ENCODE measurements around the gene LHFPL6.

LHFPL6 gene

GRCh38 chr13:39350461-39350881, 252.5 kb downstream of the LHFPL6 start:
- H2AFZ ChIP-seq (ENCODE audit: insufficient read depth, low read length, poor library complexity), result no peak overlapping the region
- DNase-seq, result no peak
- no peak overlapping the region for H4K91ac ChIP-seq (ENCODE audit: low read depth, low read length)
- no peak overlapping the region for H4K8ac ChIP-seq (ENCODE audit: low read depth, low read length)
- no peak overlapping the region for H3K18ac ChIP-seq (ENCODE audit: low read length)
- no peak overlapping the region for H2BK12ac ChIP-seq (ENCODE audit: low read length)
- no peak overlapping the region for H3K4me3 ChIP-seq (ENCODE audit: low read depth, low read length)
- no CpG with 5 or more reads among the region's 3 CpGs for WGBS (ENCODE audit: extremely low coverage, insufficient coverage, insufficient read length)
- H3K4ac ChIP-seq (ENCODE audit: low read depth, low read length), result no peak overlapping the region
- H4K12ac ChIP-seq (ENCODE audit: low read depth, low read length), result no peak overlapping the region
- no peak overlapping the region for H3K4me2 ChIP-seq (ENCODE audit: low read length)
- H3K36me3 ChIP-seq (ENCODE audit: control insufficient read depth in 1 of 2, insufficient read depth in 2 of 2, low read length in 2 of 2), result peaks cover 0 to 2% of the 10 kb centered on the region in 2 experiments
- no peak overlapping the region for H2BK120ac ChIP-seq (ENCODE audit: insufficient read depth, low read length, poor library complexity)
- H3K79me2 ChIP-seq (ENCODE audit: control insufficient read depth, insufficient read depth, low read length, poor library complexity), result no peaks in the 10 kb centered on the region
- no peaks in the 10 kb centered on the region for H3K4me1 ChIP-seq (ENCODE audit: control insufficient read depth in 1 of 2, insufficient read depth in 2 of 2, low read length in 2 of 2)
- H3K27ac ChIP-seq (ENCODE audit: low read depth, low read length), result no peak overlapping the region
- H3K23ac ChIP-seq (ENCODE audit: low read length), result no peak overlapping the region
- no peak overlapping the region for H3K14ac ChIP-seq (ENCODE audit: low read length)
- H3K9ac ChIP-seq (ENCODE audit: low read length), result no peak overlapping the region
- H2BK5ac ChIP-seq (ENCODE audit: low read depth, low read length, poor library complexity), result no peak overlapping the region
- H3K79me1 ChIP-seq (ENCODE audit: low read length), result no peaks in the 10 kb centered on the region
- H2AK5ac ChIP-seq (ENCODE audit: low read length), result no peak overlapping the region
- H3K27me3 ChIP-seq (ENCODE audit: insufficient read depth, low read length), result no peaks in the 10 kb centered on the region
- no peaks in the 10 kb centered on the region for H3K9me3 ChIP-seq (ENCODE audit: insufficient read depth, low read depth, low read length)

GRCh38 chr13:39349391-39349960, 253.5 kb downstream of the LHFPL6 start:
- Histone ChIP-seq H3K4me2 (ENCODE audit: low read length) (no peak overlapping the region), H3K4ac (ENCODE audit: low read depth, low read length) (no peak overlapping the region), H3K4me1 (ENCODE audit: control insufficient read depth in 1 of 2, insufficient read depth in 2 of 2, low read length in 2 of 2) (no peaks in the 10 kb centered on the region), H4K8ac (ENCODE audit: low read depth, low read length) (no peak overlapping the region), H3K36me3 (ENCODE audit: control insufficient read depth in 1 of 2, insufficient read depth in 2 of 2, low read length in 2 of 2) (peaks cover 0 to 2% of the 10 kb centered on the region in 2 experiments), H3K9me3 (ENCODE audit: insufficient read depth, low read depth, low read length) (no peaks in the 10 kb centered on the region), H2BK5ac (ENCODE audit: low read depth, low read length, poor library complexity) (no peak overlapping the region), H3K4me3 (ENCODE audit: low read depth, low read length) (no peak overlapping the region), H3K79me1 (ENCODE audit: low read length) (no peaks in the 10 kb centered on the region), H4K91ac (ENCODE audit: low read depth, low read length) (no peak overlapping the region), H2BK120ac (ENCODE audit: insufficient read depth, low read length, poor library complexity) (no peak overlapping the region), H3K27ac (ENCODE audit: low read depth, low read length) (no peak overlapping the region), H3K14ac (ENCODE audit: low read length) (no peak overlapping the region), H2AFZ (ENCODE audit: insufficient read depth, low read length, poor library complexity) (no peak overlapping the region), H3K18ac (ENCODE audit: low read length) (no peak overlapping the region), H3K23ac (ENCODE audit: low read length) (no peak overlapping the region), H2BK12ac (ENCODE audit: low read length) (no peak overlapping the region), H4K12ac (ENCODE audit: low read depth, low read length) (no peak overlapping the region), H3K9ac (ENCODE audit: low read length) (no peak overlapping the region), H3K79me2 (ENCODE audit: control insufficient read depth, insufficient read depth, low read length, poor library complexity) (no peaks in the 10 kb centered on the region), H3K27me3 (ENCODE audit: insufficient read depth, low read length) (no peaks in the 10 kb centered on the region), H2AK5ac (ENCODE audit: low read length) (no peak overlapping the region)
- no CpG with 5 or more reads among the region's 6 CpGs for WGBS (ENCODE audit: extremely low coverage, insufficient coverage, insufficient read length)
- no peak for DNase-seq

GRCh38 chr13:39347926-39348901, 254.8 kb downstream of the LHFPL6 start:
- Histone ChIP-seq H3K4me3 (ENCODE audit: low read depth, low read length) (no peak overlapping the region), H3K27ac (ENCODE audit: low read depth, low read length) (no peak overlapping the region), H3K27me3 (ENCODE audit: insufficient read depth, low read length) (no peaks in the 10 kb centered on the region), H3K23ac (ENCODE audit: low read length) (no peak overlapping the region), H2AFZ (ENCODE audit: insufficient read depth, low read length, poor library complexity) (no peak overlapping the region), H4K12ac (ENCODE audit: low read depth, low read length) (no peak overlapping the region), H3K4me2 (ENCODE audit: low read length) (no peak overlapping the region), H2BK120ac (ENCODE audit: insufficient read depth, low read length, poor library complexity) (no peak overlapping the region), H3K79me2 (ENCODE audit: control insufficient read depth, insufficient read depth, low read length, poor library complexity) (no peaks in the 10 kb centered on the region), H2BK12ac (ENCODE audit: low read length) (peak overlapping the region; percentile 5), H2BK5ac (ENCODE audit: low read depth, low read length, poor library complexity) (no peak overlapping the region), H3K9me3 (ENCODE audit: insufficient read depth, low read depth, low read length) (no peaks in the 10 kb centered on the region), H3K4me1 (ENCODE audit: control insufficient read depth in 1 of 2, insufficient read depth in 2 of 2, low read length in 2 of 2) (no peaks in the 10 kb centered on the region), H4K91ac (ENCODE audit: low read depth, low read length) (no peak overlapping the region), H3K18ac (ENCODE audit: low read length) (no peak overlapping the region), H3K4ac (ENCODE audit: low read depth, low read length) (no peak overlapping the region), H3K9ac (ENCODE audit: low read length) (no peak overlapping the region), H4K8ac (ENCODE audit: low read depth, low read length) (no peak overlapping the region), H3K14ac (ENCODE audit: low read length) (no peak overlapping the region), H3K36me3 (ENCODE audit: control insufficient read depth in 1 of 2, insufficient read depth in 2 of 2, low read length in 2 of 2) (peaks cover 0 to 2% of the 10 kb centered on the region in 2 experiments), H2AK5ac (ENCODE audit: low read length) (no peak overlapping the region), H3K79me1 (ENCODE audit: low read length) (no peaks in the 10 kb centered on the region)
- DNase-seq, result no peak
- no CpG with 5 or more reads among the region's 9 CpGs for WGBS (ENCODE audit: extremely low coverage, insufficient coverage, insufficient read length)

DNA sequence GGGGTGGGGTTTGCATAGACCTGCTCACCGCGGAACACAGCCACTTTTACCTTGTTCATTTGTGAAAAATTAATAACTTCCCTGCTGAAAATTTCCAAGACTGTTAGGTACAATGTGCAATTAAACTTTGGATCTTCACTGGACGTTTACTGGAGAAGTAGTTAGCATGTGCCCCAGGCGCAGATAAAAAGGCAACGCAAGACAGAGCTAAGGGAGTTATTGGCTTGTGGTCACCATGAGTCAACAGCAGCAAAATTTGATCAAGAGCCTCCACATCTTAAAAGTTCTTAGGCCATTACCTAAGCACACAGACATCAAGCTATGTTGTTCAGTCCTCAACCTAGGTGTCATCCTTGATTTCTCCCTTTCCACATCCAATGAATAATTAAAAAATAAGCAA, 257.0 kb downstream of the LHFPL6 start:
- Histone ChIP-seq H3K79me2 (ENCODE audit: control insufficient read depth, insufficient read depth, low read length, poor library complexity) (no peaks in the 10 kb centered on the region), H3K4me2 (ENCODE audit: low read length) (no peak overlapping the region)
- WGBS (ENCODE audit: extremely low coverage, insufficient coverage, insufficient read length), result no CpG with 5 or more reads among the region's 5 CpGs

More for the DNA sequence above, 257.0 kb downstream of the LHFPL6 start:
- Histone ChIP-seq H4K12ac (ENCODE audit: low read depth, low read length) (no peak overlapping the region), H3K18ac (ENCODE audit: low read length) (no peak overlapping the region), H3K23ac (ENCODE audit: low read length) (no peak overlapping the region), H3K4me1 (ENCODE audit: control insufficient read depth in 1 of 2, insufficient read depth in 2 of 2, low read length in 2 of 2) (no peaks in the 10 kb centered on the region), H3K4ac (ENCODE audit: low read depth, low read length) (no peak overlapping the region), H3K36me3 (ENCODE audit: control insufficient read depth in 1 of 2, insufficient read depth in 2 of 2, low read length in 2 of 2) (peaks cover 0 to 2% of the 10 kb centered on the region in 2 experiments), H3K9me3 (ENCODE audit: insufficient read depth, low read depth, low read length) (no peaks in the 10 kb centered on the region), H2BK5ac (ENCODE audit: low read depth, low read length, poor library complexity) (no peak overlapping the region), H3K4me3 (ENCODE audit: low read depth, low read length) (no peak overlapping the region), H3K14ac (ENCODE audit: low read length) (no peak overlapping the region), H3K27ac (ENCODE audit: low read depth, low read length) (no peak overlapping the region), H4K91ac (ENCODE audit: low read depth, low read length) (no peak overlapping the region), H3K79me1 (ENCODE audit: low read length) (no peaks in the 10 kb centered on the region), H3K9ac (ENCODE audit: low read length) (no peak overlapping the region), H2AK5ac (ENCODE audit: low read length) (no peak overlapping the region), H3K27me3 (ENCODE audit: insufficient read depth, low read length) (no peaks in the 10 kb centered on the region), H2BK120ac (ENCODE audit: insufficient read depth, low read length, poor library complexity) (no peak overlapping the region), H4K8ac (ENCODE audit: low read depth, low read length) (no peak overlapping the region), H2AFZ (ENCODE audit: insufficient read depth, low read length, poor library complexity) (no peak overlapping the region), H2BK12ac (ENCODE audit: low read length) (no peak overlapping the region)
- no peak for DNase-seq

All from trophoblast cell (in vitro differentiated cells and primary cell).